Adrenal gland (tissue), 12 donors: Measurements from ENCODE around the gene SVIL. TPM values are rescaled to one million over a fixed set of nuclear protein-coding genes. Genes with fewer than 3 reads are reported as not detected.

Experiments used
- DNase-seq, 7 donors: peaks; one replicate each; pipeline ENCODE4 v3.0.0-alpha.2; 2019 to 2020
- H3K27ac ChIP-seq, 5 donors: fragments of 200-600 bp; sonication (generic) in 4 of 5; 1 replicate in 3 of 5; 2 replicates in 2 of 5; pipeline versions ENCODE4 v1.5.1 to v1.8.0; 2016 to 2020; ENCODE audit warnings: mild to moderate bottlenecking in 1 of 5
- H3K27me3 ChIP-seq: fragments of 200-600 bp; 2 replicates; pipeline ENCODE4 v1.8.0; 2021
- H3K36me3 ChIP-seq, 2 donors: fragments of 200-600 bp; replicated peaks in 1 of 2; 1 replicate in 1 of 2; 2 replicates in 1 of 2; pipeline versions ENCODE4 v1.5.1 to v1.8.0; 2018 to 2022
- H3K4me1 ChIP-seq, 2 donors: fragments of 200-600 bp; replicated peaks in 1 of 2; 1 replicate in 1 of 2; 2 replicates in 1 of 2; pipeline versions ENCODE4 v1.5.1 to v1.8.0; 2018 to 2021
- H3K4me3 ChIP-seq, 4 donors: fragments of 200-600 bp; sonication (generic) in 3 of 4; one replicate each; pipeline ENCODE4 v1.5.1; 2016 to 2018
- H3K9me3 ChIP-seq, 3 donors: fragments of 200-600 bp; sonication (generic) in 1 of 3; replicated peaks in 1 of 3; 1 replicate in 2 of 3; 2 replicates in 1 of 3; pipeline versions ENCODE4 v1.5.1 to v1.8.0; 2016 to 2021
- CTCF ChIP-seq, 6 experiments: fragments of 450-650 bp in 4 of 6; fragments of 200-600 bp in 2 of 6; sonication (generic) in 1 of 6; IDR thresholded peaks; 1 replicate in 5 of 6; 2 replicates in 1 of 6; pipeline versions ENCODE4 v1.5.1 to v1.8.0; 2016 to 2021; ENCODE audit warnings: antibody characterized with exemption in 6 of 6, mild to moderate bottlenecking in 2 of 6, moderate library complexity in 1 of 6
- POLR2A ChIP-seq, 2 donors: fragments of 450-650 bp; IDR thresholded peaks; one replicate each; pipeline ENCODE4 v1.6.1; 2017; ENCODE audit warnings: antibody characterized with exemption in 2 of 2, mild to moderate bottlenecking in 2 of 2, moderate library complexity in 1 of 2
- WGBS, 4 donors: extraction: QIAGEN DNeasy Blood & Tissue Kit in 2 of 4; methylation state at CpG; one replicate each; pipeline versions ENCODE4 v1.1.5 to v1.1.7; 2013 to 2017; 5-methylcytosine and 5-hydroxymethylcytosine counted together
- intact Hi-C, 2 donors: fragments of 100-400 bp; cut with DNase I; formaldehyde crosslinking; loops; one replicate each; pipeline versions ENCODE4 v1.14.1 to v1.15.0; 2022 to 2023
- polyA plus RNA-seq, 3 donors: library from polyadenylated mRNA; stranded (reverse); fragments of 200-250 nt in 2 of 3; fragments of 350-450 nt in 1 of 3; fragmentation: Illumina TruSeq in 1 of 3; extraction: RNeasy Lipid Tissue Mini Kit (QIAGEN cat#74804) in 1 of 3; gene quantifications; one replicate each; pipeline ENCODE4 v1.2.3, GENCODE V29; 2013 to 2014
- total RNA-seq, 9 donors: library from RNA; depleted of rRNA in 4 of 9; stranded (reverse); fragments of >200 nt in 4 of 9; fragments of 120-200 nt in 1 of 9; fragmentation: NEBNext Ultra II Directional in 1 of 9; extraction: Animal tissue kit (Norgen Biotek cat#: 25700) in 1 of 9; gene quantifications; one replicate each; pipeline versions ENCODE4 v1.1.0 to v1.2.4, GENCODE V29; 2013 to 2023
- donor health status: healthy with polysubstance abuse.
- donor health status: Bipolar disorder and iron deficiency.
- donor health status: DM: yes; HTN: yes; CAD: no.
- donor health status: DM: no; HTN: no; CAD: no.
- donor health status: DM: no; HTN: no; CAD: no.
- donor health status: DM: yes; HTN: yes; CAD: no.

Gene SVIL
- total and polyA plus RNA-seq, 12 donors: 6.7 to 73.1 (median 26.0) TPM

GRCh38 chr10:29670761-29671160 lies 36.0 kb upstream of the SVIL start:
- no peaks in the 10 kb centered on the region for H3K36me3 ChIP-seq
- no peak overlapping the region for H3K27ac ChIP-seq
- H3K9me3 ChIP-seq: no peaks in the 10 kb centered on the region
- TF ChIP-seq CTCF (IDR thresholded peaks at IDR 0.05) (no peak), POLR2A (IDR thresholded peaks at IDR 0.05) (no peak)
- no peaks in the 10 kb centered on the region for H3K4me1 ChIP-seq
- H3K4me3 ChIP-seq: no peak overlapping the region
- 82 to 88% (median 87%) methylated on average over 4 of the region's 4 CpGs for WGBS, 4 donors
- intact Hi-C loops: no loop called here
- no peaks in the 10 kb centered on the region for H3K27me3 ChIP-seq
- no peak for DNase-seq

- H3K9me3 ChIP-seq: no peaks in the 10 kb centered on the region
- H3K27me3 ChIP-seq: no peaks in the 10 kb centered on the region
- no peak for TF ChIP-seq POLR2A (IDR thresholded peaks at IDR 0.05)
- no peak for TF ChIP-seq CTCF (IDR thresholded peaks at IDR 0.05)
- DNase-seq: no peak
- no peaks in the 10 kb centered on the region for H3K4me1 ChIP-seq
- H3K27ac ChIP-seq: no peak overlapping the region
- intact Hi-C loops: no loop called here
- H3K4me3 ChIP-seq: no peak overlapping the region
- WGBS, 4 donors: 66 to 85% (median 72%) methylated on average over 3 of the region's 3 CpGs
- no peaks in the 10 kb centered on the region for H3K36me3 ChIP-seq
Observed at GRCh38 chr10:29669149-29669548, 34.4 kb upstream of the SVIL start.

DNA sequence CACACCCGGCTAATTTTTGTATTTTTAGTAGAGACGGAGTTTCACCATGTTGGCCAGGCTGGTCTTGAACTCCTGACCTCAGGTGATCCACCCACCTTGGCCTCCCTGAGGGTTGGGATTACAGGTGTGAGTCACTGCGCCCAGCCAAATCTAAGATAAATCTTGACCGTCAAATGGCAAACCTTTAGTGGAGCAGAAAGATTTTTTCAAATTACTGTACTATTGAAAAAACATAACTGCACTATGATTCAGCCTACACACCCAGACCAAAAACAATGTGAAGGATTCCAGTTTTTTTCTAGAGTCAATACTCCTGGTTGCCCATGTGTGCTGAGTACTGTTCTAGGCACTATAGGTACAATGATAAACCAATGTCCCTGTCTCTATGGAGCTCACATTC lies 33.9 kb upstream of the SVIL start:
- Histone ChIP-seq H3K4me3 (no peak overlapping the region), H3K27me3 (no peaks in the 10 kb centered on the region), H3K4me1 (no peaks in the 10 kb centered on the region), H3K27ac (no peak overlapping the region), H3K9me3 (no peaks in the 10 kb centered on the region), H3K36me3 (no peaks in the 10 kb centered on the region)
- TF ChIP-seq POLR2A (IDR thresholded peaks at IDR 0.05) (no peak), CTCF (IDR thresholded peaks at IDR 0.05) (no peak)
- no peak for DNase-seq
- intact Hi-C loops: no loop called here
- WGBS, 4 donors: 73 to 89% (median 83%) methylated on average over 4 of the region's 4 CpGs

DNA sequence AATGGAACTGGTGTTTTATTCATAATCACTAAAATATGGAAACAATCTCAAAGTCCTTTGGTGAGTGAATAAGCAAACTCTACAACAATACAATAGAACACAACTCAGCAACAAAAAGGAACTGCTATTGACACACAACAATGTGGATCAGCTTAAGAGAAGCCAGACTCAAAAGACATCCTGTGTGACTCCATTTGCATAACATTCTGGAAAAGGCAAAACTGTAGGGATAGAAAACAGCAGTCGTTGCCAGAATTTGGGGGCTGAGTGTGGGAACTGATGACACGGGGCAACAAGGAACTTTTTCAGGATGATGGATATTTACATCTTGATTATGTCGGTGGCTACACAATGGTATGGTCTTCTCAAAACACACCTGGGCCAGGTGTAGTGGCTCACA lies 32.4 kb upstream of the SVIL start:
- DNase-seq: no peak
- H3K4me3 ChIP-seq: no peak overlapping the region
- H3K9me3 ChIP-seq: no peaks in the 10 kb centered on the region
- H3K4me1 ChIP-seq: no peaks in the 10 kb centered on the region
- H3K27me3 ChIP-seq: no peaks in the 10 kb centered on the region
- TF ChIP-seq CTCF (IDR thresholded peaks at IDR 0.05) (no peak), POLR2A (IDR thresholded peaks at IDR 0.05) (no peak)
- no peaks in the 10 kb centered on the region for H3K36me3 ChIP-seq
- 86 to 98% (median 91%) methylated on average over 3 of the region's 3 CpGs for WGBS, 4 donors
- H3K27ac ChIP-seq: no peak overlapping the region
- intact Hi-C loops: no loop called here
